Neural cell (in vitro differentiated cells): ENCODE measurements around the gene ALOX5AP. TPM values are rescaled to one million over a fixed set of nuclear protein-coding genes. Genes with fewer than 3 reads are reported as not detected.

ENCODE experiments used
- H2AFZ ChIP-seq: fragments of 200-600, 300-800 bp; sonication (generic), shearing (Covaris generic); 2 replicates; pipeline ENCODE4 v1.6.0; 2014; ENCODE audit warnings: low read depth, mild to moderate bottlenecking, antibody characterized with exemption, low read length, moderate library complexity
- H3F3A ChIP-seq: fragments of 200-600 bp; shearing (Covaris generic); 2 replicates; pipeline ENCODE4 v1.6.1; 2016; ENCODE audit warnings: mild to moderate bottlenecking, moderate library complexity, mixed read lengths, antibody characterized with exemption, low read length; ENCODE audit not compliant: insufficient read depth, poor library complexity, severe bottlenecking
- H3K27ac ChIP-seq: fragments of 200-600, 300-800 bp; sonication (generic), shearing (Covaris generic); 2 replicates; pipeline ENCODE4 v1.5.1; 2014; ENCODE audit warnings: mild to moderate bottlenecking, low read length, moderate library complexity
- H3K27me3 ChIP-seq: fragments of 300-800, 200-600 bp; sonication (generic), shearing (Covaris generic); 2 replicates; pipeline ENCODE4 v1.6.0; 2014; ENCODE audit warnings: mild to moderate bottlenecking, low read depth, low read length, moderate library complexity; ENCODE audit not compliant: insufficient read depth
- H3K36me3 ChIP-seq: fragments of 300-800, 200-600 bp; sonication (generic), shearing (Covaris generic); 2 replicates; pipeline ENCODE4 v1.5.1; 2014; ENCODE audit warnings: mild to moderate bottlenecking, antibody characterized with exemption, low read length, moderate library complexity; ENCODE audit not compliant: insufficient read depth
- H3K4me2 ChIP-seq: fragments of 300-800, 200-600 bp; sonication (generic), shearing (Covaris generic); 2 replicates; pipeline ENCODE4 v1.6.0; 2014; ENCODE audit warnings: mild to moderate bottlenecking, low read length
- H3K4me3 ChIP-seq: fragments of 300-800, 200-600 bp; sonication (generic), shearing (Covaris generic); 2 replicates; pipeline ENCODE4 v1.5.1; 2014; ENCODE audit warnings: mild to moderate bottlenecking, low read length, moderate library complexity
- H3K79me2 ChIP-seq: fragments of 200-600 bp; shearing (Covaris generic); replicated peaks from 2 replicates; pipeline ENCODE4 v1.6.0; 2014; ENCODE audit warnings: mild to moderate bottlenecking, low read length, moderate library complexity; ENCODE audit not compliant: insufficient read depth
- H3K9ac ChIP-seq: fragments of 300-800, 200-600 bp; sonication (generic), shearing (Covaris generic); 2 replicates; pipeline ENCODE4 v1.6.1; 2016; ENCODE audit warnings: mild to moderate bottlenecking, low read length, mixed read lengths
- H3K9me2 ChIP-seq: fragments of 200-600 bp; shearing (Covaris generic); 2 replicates; pipeline ENCODE4 v1.6.1; 2016; ENCODE audit warnings: mild to moderate bottlenecking, low read length, mixed read lengths; ENCODE audit not compliant: insufficient read depth
- H3K9me3 ChIP-seq: fragments of 200-600, 300-800 bp; sonication (generic), shearing (Covaris generic); 2 replicates; pipeline ENCODE4 v1.6.1; 2016; ENCODE audit warnings: mild to moderate bottlenecking, mixed run types, low read length, moderate library complexity, mixed read lengths
- H4K20me1 ChIP-seq: fragments of 200-600 bp; shearing (Covaris generic); 2 replicates; pipeline ENCODE4 v1.6.1; 2016; ENCODE audit warnings: mild to moderate bottlenecking, mixed run types; ENCODE audit not compliant: insufficient read depth
- EP300 ChIP-seq: fragments of 450-650 bp; conservative IDR thresholded peaks from 2 replicates; pipeline ENCODE4 v1.6.1; 2014; ENCODE audit warnings: antibody characterized with exemption, mild to moderate bottlenecking, moderate library complexity; ENCODE audit not compliant: poor library complexity, severe bottlenecking
- EZH2 ChIP-seq: fragments of 200-600, 300-800 bp; shearing (Covaris generic), sonication (generic); IDR thresholded peaks from 2 replicates; pipeline ENCODE4 v1.6.1; 2014; ENCODE audit warnings: antibody characterized with exemption, low read length, borderline replicate concordance, mild to moderate bottlenecking; ENCODE audit not compliant: insufficient read depth, poor library complexity, severe bottlenecking
- MXI1 ChIP-seq: fragments of 450-650 bp; conservative IDR thresholded peaks from 2 replicates; pipeline ENCODE4 v1.6.1; 2014; ENCODE audit warnings: antibody characterized with exemption, mild to moderate bottlenecking; ENCODE audit not compliant: poor library complexity, severe bottlenecking
- POLR2AphosphoS5 ChIP-seq: IDR thresholded peaks from 2 replicates; pipeline ENCODE4 v1.6.1; 2012
- RAD21 ChIP-seq: fragments of 450-650 bp; conservative IDR thresholded peaks from 2 replicates; pipeline ENCODE4 v1.6.1; 2014; ENCODE audit warnings: antibody characterized with exemption, mild to moderate bottlenecking, moderate library complexity
- SMC3 ChIP-seq: fragments of 450-650 bp; conservative IDR thresholded peaks from 2 replicates; pipeline ENCODE4 v1.6.1; 2014; ENCODE audit warnings: antibody characterized with exemption, mild to moderate bottlenecking, moderate library complexity; ENCODE audit not compliant: poor library complexity
- TAF1 ChIP-seq: IDR thresholded peaks from 2 replicates; pipeline ENCODE4 v1.6.1; 2012; ENCODE audit warnings: low read depth
- polyA plus RNA-seq: library from polyadenylated mRNA; depleted of rRNA; stranded (reverse); fragments of >200 nt; gene quantifications from 2 replicates; pipeline ENCODE4 v1.2.3, GENCODE V29; 2014
- TF ChIP-seq, protein P1 (sequence below): IDR thresholded peaks from 2 replicates; pipeline ENCODE4 v1.6.1; 2012; ENCODE audit warnings: borderline replicate concordance
- TF ChIP-seq, protein P2 (sequence below): fragments of 450-650 bp; IDR thresholded peaks from 2 replicates; pipeline ENCODE4 v1.5.1; 2014; ENCODE audit warnings: antibody characterized with exemption, mild to moderate bottlenecking, moderate library complexity; ENCODE audit not compliant: poor library complexity, severe bottlenecking

Gene ALOX5AP
- polyA plus RNA-seq, 1 donor from 2014 or later: not detected

DNA sequence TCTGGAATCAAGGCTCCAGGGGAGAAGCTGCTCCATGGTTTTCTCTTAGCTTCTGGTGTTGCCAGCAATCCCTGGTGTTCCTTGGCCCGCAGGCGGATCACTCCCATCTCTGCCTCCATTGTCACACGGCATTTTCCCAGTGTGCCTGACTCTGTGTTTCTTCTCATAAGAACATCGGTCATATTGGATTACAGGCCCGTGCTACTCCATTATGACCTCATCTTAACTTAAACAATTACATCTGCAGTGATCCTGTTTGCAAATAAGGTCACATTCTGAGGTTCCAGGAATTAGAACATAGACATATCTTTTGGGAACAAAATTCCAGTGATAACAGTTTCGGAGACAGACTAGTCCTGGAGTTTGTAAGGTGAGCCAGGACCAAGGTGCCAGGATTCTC lies 23.5 kb upstream of the ALOX5AP start:
- no peak overlapping the region for H3K27ac ChIP-seq
- H3K79me2 ChIP-seq: no peaks in the 10 kb centered on the region
- H3K9me3 ChIP-seq: no peaks in the 10 kb centered on the region
- H3K9ac ChIP-seq: no peak overlapping the region
- H3K9me2 ChIP-seq: no peaks in the 10 kb centered on the region
- no peak overlapping the region for H2AFZ ChIP-seq
- no peak overlapping the region for H3K4me3 ChIP-seq
- H4K20me1 ChIP-seq: no peaks in the 10 kb centered on the region
- H3F3A ChIP-seq: no peaks in the 10 kb centered on the region
- no peaks in the 10 kb centered on the region for H3K36me3 ChIP-seq
- no peak for TF ChIP-seq RAD21
- no peaks in the 10 kb centered on the region for H3K27me3 ChIP-seq
- H3K4me2 ChIP-seq: no peak overlapping the region

DNA sequence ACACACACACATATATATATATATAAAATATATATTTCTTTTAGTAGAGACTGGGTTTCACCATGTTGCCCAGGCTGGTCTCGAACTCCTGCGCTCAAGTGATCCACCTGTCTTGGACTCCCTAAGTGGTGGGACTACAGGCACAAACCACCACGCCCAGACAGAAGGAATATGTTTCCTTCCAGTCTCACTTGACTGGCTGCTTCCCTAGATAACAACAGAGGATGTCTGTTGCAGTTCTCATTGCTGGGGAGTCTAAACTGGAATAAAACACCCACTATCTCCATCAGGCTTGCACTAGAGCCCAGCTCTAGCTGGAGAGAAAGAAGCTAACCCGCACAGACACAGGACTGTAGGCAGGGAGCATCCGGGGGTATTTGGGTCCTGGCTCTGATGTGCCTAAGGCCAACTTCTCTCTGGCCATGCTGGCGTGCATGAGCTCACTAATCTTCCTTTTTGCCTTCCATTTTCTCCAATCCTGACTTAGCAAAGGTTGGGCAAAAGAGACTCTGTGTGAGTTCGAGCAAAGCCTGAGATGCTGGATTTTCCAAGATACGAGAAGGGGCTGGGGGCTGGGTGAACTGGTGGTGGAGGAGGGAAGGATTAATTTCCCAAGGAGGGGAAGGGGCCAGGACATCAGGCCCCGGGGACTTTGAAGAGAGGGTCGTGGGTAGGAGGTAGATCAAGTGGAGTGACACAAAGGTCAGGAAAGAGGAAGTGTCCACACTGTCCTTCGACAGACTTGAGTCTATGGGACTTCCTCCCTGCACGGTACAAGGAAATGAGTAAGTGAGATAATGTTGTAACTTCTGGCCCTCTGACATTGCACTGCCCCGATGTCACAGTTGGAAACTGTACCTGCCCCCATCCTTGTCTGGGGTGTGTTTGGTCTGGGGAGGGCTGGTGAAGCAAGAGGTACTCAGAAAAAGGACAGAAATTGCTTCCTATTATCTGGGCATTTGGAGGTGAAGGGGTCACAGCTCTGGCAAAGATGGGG lies 22.5 kb upstream of the ALOX5AP start:
- no peaks in the 10 kb centered on the region for H3F3A ChIP-seq
- H3K36me3 ChIP-seq: no peaks in the 10 kb centered on the region
- H3K4me2 ChIP-seq: no peak overlapping the region
- no peak overlapping the region for H3K4me3 ChIP-seq
- H3K9me2 ChIP-seq: no peaks in the 10 kb centered on the region
- no peaks in the 10 kb centered on the region for H3K79me2 ChIP-seq
- no peaks in the 10 kb centered on the region for H4K20me1 ChIP-seq
- no peaks in the 10 kb centered on the region for H3K9me3 ChIP-seq
- H2AFZ ChIP-seq: no peak overlapping the region
- H3K27me3 ChIP-seq: no peaks in the 10 kb centered on the region
- TF ChIP-seq, protein P1, sequence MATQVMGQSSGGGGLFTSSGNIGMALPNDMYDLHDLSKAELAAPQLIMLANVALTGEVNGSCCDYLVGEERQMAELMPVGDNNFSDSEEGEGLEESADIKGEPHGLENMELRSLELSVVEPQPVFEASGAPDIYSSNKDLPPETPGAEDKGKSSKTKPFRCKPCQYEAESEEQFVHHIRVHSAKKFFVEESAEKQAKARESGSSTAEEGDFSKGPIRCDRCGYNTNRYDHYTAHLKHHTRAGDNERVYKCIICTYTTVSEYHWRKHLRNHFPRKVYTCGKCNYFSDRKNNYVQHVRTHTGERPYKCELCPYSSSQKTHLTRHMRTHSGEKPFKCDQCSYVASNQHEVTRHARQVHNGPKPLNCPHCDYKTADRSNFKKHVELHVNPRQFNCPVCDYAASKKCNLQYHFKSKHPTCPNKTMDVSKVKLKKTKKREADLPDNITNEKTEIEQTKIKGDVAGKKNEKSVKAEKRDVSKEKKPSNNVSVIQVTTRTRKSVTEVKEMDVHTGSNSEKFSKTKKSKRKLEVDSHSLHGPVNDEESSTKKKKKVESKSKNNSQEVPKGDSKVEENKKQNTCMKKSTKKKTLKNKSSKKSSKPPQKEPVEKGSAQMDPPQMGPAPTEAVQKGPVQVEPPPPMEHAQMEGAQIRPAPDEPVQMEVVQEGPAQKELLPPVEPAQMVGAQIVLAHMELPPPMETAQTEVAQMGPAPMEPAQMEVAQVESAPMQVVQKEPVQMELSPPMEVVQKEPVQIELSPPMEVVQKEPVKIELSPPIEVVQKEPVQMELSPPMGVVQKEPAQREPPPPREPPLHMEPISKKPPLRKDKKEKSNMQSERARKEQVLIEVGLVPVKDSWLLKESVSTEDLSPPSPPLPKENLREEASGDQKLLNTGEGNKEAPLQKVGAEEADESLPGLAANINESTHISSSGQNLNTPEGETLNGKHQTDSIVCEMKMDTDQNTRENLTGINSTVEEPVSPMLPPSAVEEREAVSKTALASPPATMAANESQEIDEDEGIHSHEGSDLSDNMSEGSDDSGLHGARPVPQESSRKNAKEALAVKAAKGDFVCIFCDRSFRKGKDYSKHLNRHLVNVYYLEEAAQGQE: no peak
- TF ChIP-seq, protein P2, sequence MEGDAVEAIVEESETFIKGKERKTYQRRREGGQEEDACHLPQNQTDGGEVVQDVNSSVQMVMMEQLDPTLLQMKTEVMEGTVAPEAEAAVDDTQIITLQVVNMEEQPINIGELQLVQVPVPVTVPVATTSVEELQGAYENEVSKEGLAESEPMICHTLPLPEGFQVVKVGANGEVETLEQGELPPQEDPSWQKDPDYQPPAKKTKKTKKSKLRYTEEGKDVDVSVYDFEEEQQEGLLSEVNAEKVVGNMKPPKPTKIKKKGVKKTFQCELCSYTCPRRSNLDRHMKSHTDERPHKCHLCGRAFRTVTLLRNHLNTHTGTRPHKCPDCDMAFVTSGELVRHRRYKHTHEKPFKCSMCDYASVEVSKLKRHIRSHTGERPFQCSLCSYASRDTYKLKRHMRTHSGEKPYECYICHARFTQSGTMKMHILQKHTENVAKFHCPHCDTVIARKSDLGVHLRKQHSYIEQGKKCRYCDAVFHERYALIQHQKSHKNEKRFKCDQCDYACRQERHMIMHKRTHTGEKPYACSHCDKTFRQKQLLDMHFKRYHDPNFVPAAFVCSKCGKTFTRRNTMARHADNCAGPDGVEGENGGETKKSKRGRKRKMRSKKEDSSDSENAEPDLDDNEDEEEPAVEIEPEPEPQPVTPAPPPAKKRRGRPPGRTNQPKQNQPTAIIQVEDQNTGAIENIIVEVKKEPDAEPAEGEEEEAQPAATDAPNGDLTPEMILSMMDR: no peak
- TF ChIP-seq EZH2: no peak
- TF ChIP-seq MXI1: no peak
- no peak for TF ChIP-seq EP300
- no peak for TF ChIP-seq POLR2AphosphoS5
- TF ChIP-seq SMC3: no peak
- no peak for TF ChIP-seq TAF1
- TF ChIP-seq RAD21: no peak
- no peak overlapping the region for H3K27ac ChIP-seq
- H3K9ac ChIP-seq: no peak overlapping the region
